ENCODE data around the gene CPS1. TPM values are rescaled to one million over a fixed set of nuclear protein-coding genes. Genes with fewer than 3 reads are reported as not detected.

CPS1 gene
- polyA plus RNA-seq, 5 donors: 2.5 to 13.1 (median 8.2) TPM

DNA sequence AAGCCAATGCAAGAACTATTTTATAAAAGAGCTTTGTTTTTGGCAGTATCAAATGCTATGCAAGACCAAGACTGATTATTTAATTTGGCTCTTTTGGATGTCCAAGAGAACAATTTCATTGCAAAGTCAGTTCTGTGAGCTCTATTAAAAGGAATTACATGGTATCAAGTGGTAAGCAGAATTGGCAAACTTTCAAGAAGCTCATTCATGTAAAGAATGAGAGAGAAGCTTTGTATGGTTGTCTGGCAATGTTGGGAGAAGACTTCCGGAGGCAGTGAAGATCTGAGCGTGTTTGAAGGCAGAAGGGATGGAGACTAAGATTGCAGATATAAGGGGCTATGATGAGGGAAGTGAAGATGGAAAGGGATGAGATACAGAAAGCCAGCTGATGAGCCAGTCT is 49.6 kb downstream of the CPS1 start:
- DNase-seq: no peak

GRCh38 chr2:210611466-210611865 is 55.1 kb downstream of the CPS1 start:
- DNase-seq: no peak

DNA sequence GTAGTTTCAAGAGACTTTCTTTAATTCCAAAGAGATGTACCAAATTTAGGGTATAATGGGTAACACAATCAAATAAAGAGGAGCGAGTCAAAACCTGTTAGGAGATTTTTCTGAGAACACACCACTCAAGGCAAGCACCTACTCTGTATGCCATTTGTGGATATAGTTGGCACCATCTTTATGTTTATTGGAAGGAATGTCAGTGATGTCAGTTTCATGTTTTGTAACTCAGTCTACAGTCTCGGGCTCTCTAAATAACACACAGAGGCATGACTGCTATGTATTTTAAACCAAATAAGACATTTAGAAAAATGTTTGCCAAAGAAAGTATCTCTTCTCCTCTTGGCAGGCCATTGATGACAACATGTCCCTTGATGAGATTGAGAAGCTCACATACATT is 59.7 kb downstream of the CPS1 start:
- no peak for DNase-seq

DNA sequence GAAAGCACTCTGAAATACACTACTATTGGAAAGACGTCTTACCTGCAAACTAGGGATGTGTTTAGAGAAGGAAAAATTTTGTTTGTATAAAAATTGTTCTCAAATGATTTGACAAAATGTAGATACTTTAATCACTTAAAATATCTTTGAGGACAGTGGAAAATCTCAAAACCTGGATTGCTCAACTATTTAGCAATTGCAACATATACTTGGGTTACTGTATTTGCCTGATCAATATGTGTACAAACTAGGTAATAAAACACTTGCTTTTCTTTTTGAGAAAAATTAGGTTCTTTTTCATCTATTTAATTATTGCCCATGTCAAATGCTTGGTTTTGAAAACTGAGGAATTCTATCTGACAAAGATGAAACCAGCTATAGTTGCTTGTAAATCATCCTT is 60.9 kb downstream of the CPS1 start:
- DNase-seq: no peak

- DNase-seq: peak; percentile 2 to 15
Observed at GRCh38 chr2:210617732-210618330, 61.4 kb downstream of the CPS1 start.

- no peak for DNase-seq
Observed at GRCh38 chr2:210620456-210620855, 64.1 kb downstream of the CPS1 start.

GRCh38 chr2:210623506-210623905 is 67.1 kb downstream of the CPS1 start:
- no peak for DNase-seq

DNA sequence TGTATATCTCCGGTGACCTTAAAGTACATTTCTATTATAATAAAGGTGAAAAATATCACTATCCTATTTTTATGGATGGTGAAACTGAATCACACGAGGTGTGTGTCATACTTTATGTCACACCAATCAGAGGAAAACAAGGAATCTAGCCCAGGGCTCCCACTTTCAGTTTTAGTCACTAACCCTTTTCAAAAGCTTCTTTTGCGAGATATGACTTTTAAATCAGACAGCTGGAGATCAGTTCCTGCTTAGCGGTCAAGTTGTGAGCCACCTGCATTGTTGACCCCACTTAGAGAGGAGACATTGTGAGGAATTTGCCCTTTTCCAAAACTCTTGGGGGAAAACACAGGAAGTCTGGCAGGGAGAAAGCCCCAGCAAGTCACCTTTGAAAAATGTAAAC is 70.5 kb downstream of the CPS1 start:
- no peak for DNase-seq

GRCh38 chr2:210630873-210631560 is 74.6 kb downstream of the CPS1 start:
- DNase-seq: no peak

DNA sequence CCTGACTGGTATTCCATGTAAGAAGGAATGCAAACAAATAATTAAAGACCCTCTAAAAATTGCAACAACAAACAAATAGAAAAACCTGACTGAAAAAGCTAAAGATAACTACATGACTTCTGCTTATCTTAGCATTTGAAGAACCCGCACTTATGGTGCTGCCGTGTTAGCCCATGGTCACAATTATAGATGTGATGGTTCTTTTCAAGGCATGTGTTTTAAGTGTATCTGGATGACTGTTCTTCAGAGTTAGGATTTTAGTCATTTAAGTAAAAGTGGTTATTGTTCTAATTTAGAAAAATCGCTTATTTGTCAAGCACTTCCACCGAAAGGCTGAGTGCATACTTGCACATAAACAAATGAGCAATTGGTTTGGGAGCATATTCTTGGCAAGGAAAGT is 77.3 kb downstream of the CPS1 start:
- DNase-seq: no peak

DNA sequence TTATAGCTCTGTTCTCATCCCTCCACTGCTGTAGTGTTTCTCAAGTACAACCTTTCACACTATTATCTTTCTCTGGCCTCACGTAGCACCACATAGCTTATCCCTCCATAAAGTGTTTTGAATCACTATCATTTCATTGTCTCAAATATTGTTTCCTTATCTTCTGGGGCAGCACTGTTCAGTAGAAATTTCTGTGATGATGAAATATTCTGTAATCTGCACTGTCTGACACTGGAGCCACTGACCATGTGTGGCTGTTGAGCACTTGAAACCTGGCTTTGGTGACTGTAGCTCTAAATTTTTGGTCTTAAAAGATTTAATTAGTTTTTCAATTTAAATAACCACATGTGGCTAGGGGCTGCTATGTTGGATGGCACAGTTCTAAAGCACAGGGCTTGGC is 78.9 kb downstream of the CPS1 start:
- DNase-seq: no peak

DNA sequence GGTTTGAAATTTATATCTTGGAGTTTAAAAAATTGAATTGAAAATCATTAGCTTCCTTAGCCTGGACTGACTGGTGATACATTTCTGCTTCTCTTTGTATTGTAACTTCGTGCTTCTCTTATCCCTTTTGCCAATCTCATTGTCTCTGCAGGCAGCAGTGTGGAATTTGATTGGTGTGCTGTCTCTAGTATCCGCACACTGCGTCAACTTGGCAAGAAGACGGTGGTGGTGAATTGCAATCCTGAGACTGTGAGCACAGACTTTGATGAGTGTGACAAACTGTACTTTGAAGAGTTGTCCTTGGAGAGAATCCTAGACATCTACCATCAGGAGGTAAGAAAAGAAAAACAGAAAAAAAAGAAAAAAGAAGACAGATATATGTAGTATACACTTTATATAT is 85.9 kb downstream of the CPS1 start:
- no peak for DNase-seq

DNA sequence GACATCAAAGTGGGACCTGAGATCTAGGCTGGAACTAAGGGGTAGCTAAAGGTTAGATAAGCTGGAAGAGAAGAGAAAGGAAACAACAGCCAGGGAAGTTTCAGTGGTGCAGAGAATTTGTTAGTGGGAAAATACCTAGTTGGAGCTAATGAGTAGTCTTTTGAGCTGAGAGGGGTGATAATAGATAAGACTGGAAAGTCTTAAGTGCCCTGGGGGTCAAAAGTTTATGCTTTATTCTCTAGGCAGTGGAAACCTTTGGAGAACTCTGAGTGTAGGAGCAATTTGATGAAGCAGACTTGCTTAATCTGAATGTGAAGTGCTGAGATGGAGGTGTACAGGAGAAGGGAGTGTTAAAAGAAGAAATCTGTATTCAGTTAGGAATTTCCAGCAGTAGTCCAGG is 90.8 kb downstream of the CPS1 start:
- DNase-seq: no peak

- DNase-seq: no peak
Observed at GRCh38 chr2:210654091-210654490, 97.7 kb downstream of the CPS1 start.

DNA sequence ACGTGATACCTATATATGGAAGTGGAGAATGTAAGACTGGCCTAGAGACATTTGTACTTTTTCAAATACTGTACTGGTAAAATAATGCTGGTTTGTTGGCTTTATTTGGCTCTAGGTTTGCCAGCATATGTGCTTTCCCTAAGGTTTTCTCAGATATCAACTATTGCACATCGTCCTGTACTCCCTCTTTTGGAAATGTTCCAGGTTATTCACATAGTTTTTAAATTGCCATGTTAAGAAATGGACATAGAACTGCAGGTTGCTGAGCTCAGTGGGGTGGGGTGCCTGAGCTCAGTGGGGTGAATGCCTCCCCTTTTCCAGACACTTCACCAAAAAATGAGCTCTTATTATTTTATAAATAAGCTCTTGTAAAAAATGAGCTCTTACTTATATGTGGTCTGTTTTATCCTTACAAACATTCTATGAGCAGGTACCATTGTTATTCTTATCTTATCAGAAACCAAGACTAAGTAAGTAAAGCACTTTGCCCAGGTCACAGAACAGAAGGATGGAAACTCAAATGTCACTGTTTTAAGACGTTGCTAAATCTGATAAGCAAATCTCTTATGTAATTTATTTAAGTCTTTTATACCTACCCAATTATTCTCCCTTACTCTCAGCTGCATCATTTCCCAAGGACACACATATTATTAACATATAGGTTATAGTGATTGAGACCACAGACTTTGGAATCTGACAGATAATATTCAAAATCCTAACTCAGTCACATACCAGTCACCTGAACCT is 99.0 kb downstream of the CPS1 start:
- no peak for DNase-seq

- no peak for DNase-seq
Observed at GRCh38 chr2:210657874-210658273, 101.5 kb downstream of the CPS1 start.

GRCh38 chr2:210660751-210661150 is 104.4 kb downstream of the CPS1 start:
- DNase-seq: no peak

- no peak for DNase-seq
Observed at GRCh38 chr2:210662560-210662959, 106.2 kb downstream of the CPS1 start.

DNA sequence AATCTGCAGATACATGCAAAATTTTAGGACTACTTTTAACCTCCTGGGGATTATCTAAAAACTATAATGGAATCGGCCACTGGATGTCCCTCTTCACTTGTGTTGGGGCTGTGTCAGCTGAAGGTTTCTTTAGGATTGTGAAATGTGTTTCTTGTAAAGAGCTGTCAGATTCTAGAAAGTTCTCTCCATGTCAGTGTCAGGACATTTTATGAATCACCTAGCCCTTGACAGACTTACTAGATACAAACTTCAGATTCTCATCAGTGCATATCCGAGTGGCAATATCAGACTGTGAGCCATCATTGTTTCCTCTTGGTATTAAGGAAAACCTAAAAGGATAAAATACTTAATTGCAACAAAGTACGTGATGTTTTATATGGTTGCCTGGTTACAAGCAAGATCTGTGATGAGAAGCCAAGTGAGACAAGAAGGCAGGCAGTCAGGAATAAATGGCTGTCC is 107.3 kb downstream of the CPS1 start:
- peak in 1 of 2 donors; percentile 13 for DNase-seq

- DNase-seq: no peak
Observed at GRCh38 chr2:210667711-210668110, 111.3 kb downstream of the CPS1 start.

GRCh38 chr2:210671065-210671464 is 114.7 kb downstream of the CPS1 start:
- DNase-seq: no peak

- DNase-seq: no peak
Observed at GRCh38 chr2:210673117-210673516, 116.7 kb downstream of the CPS1 start.

GRCh38 chr2:210676067-210676466 is 119.7 kb downstream of the CPS1 start:
- no peak for DNase-seq
